HepG2 (cell line): Measurements from ENCODE around the gene KRT77. TPM values are rescaled to one million over a fixed set of nuclear protein-coding genes. Genes with fewer than 3 reads are reported as not detected.

Source experiments
- ATAC-seq: fragments of 200-7000 bp; cut with Tn5 transposase; 3 replicates; pipeline ENCODE4 v1.9.1; 2020; ENCODE audit warnings: mild to moderate bottlenecking, moderate library complexity
- BruUV-seq: library from RNA; stranded (reverse); fragments of 400-500 nt; replicated peaks from 2 replicates; lab custom pipeline; 2021; lab: Mats Ljungman, UMichigan
- CTCF ChIA-PET: fragments of 300-600 bp; formaldehyde crosslinking; extraction: SDS; loops from one replicate; lab custom pipeline; 2021; ENCODE audit warnings: low total read pairs, inconsistent platforms, low intra/inter-chr PET ratio; lab: Yijun Ruan, JAX
- POLR2A ChIA-PET: fragments of 350-600 bp; sonication (Branson Sonifier 250); formaldehyde crosslinking; loops from one replicate; lab custom pipeline; 2020; ENCODE audit warnings: antibody characterized with exemption, inconsistent platforms; lab: Yijun Ruan, JAX
- DNase-seq: peaks from one replicate; pipeline ENCODE4 v3.0.0-alpha.2; 2015; ENCODE audit warnings: low spot score
- FAIRE-seq: peaks from 3 replicates; lab custom pipeline; 2011; peaks lifted over from hg19 to GRCh38; lab: Jason Lieb, UNC
- H2AFZ ChIP-seq: one replicate; pipeline ENCODE4 v1.6.1; 2011; ENCODE audit warnings: low read length, inconsistent platforms
- H3K27ac ChIP-seq: fragments of 300-600 bp; 3 replicates; pipeline ENCODE4 v1.8.0; 2011; ENCODE audit warnings: mixed run types, mild to moderate bottlenecking, mixed read lengths, low read length, inconsistent platforms; ENCODE audit not compliant: insufficient read depth; ENCODE audit errors: extremely low read length
- H3K27me3 ChIP-seq, 2 experiments: fragments of 200-600 bp in 1 of 2; 2 replicates in 1 of 2; 3 replicates in 1 of 2; pipeline versions ENCODE4 v1.6.0 to v1.8.0; 2011; ENCODE audit warnings: low read length in 2 of 2, mild to moderate bottlenecking in 2 of 2, moderate library complexity in 2 of 2, inconsistent platforms in 1 of 2; ENCODE audit not compliant: insufficient read depth in 2 of 2, control insufficient read depth in 1 of 2
- H3K36me3 ChIP-seq, 2 experiments: fragments of 200-600 bp in 1 of 2; replicated peaks in 1 of 2; 2 replicates in 1 of 2; 3 replicates in 1 of 2; pipeline versions ENCODE4 v1.5.1 to v1.8.0; 2011; ENCODE audit warnings: low read length in 2 of 2, inconsistent platforms in 1 of 2; ENCODE audit not compliant: insufficient read depth in 2 of 2, control insufficient read depth in 1 of 2
- H3K4me1 ChIP-seq: 2 replicates; pipeline ENCODE4 v1.5.1; 2012; ENCODE audit warnings: low read length, inconsistent platforms; ENCODE audit not compliant: insufficient read depth
- H3K4me2 ChIP-seq: 2 replicates; pipeline ENCODE4 v1.6.0; 2011; ENCODE audit warnings: low read depth, low read length, inconsistent platforms
- H3K4me3 ChIP-seq, 3 experiments: fragments of 200-600 bp in 1 of 3; sonication (generic), shearing (Covaris generic) in 1 of 3; replicated peaks in 1 of 3; 2 replicates each; pipeline ENCODE4 v1.5.1; 2011 to 2016; ENCODE audit warnings: low read length in 3 of 3, inconsistent platforms in 2 of 3, low read depth in 2 of 3, mild to moderate bottlenecking in 2 of 3, control low read depth in 1 of 3, mixed read lengths in 1 of 3; ENCODE audit not compliant: insufficient read depth in 1 of 3
- H3K79me2 ChIP-seq: one replicate; pipeline ENCODE4 v1.6.1; 2011; ENCODE audit warnings: low read length, inconsistent platforms; ENCODE audit not compliant: insufficient read depth
- H3K9ac ChIP-seq: 2 replicates; pipeline ENCODE4 v1.6.0; 2011; ENCODE audit warnings: mild to moderate bottlenecking, low read depth, low read length, inconsistent platforms; ENCODE audit not compliant: insufficient read depth
- H3K9me3 ChIP-seq: 2 replicates; pipeline ENCODE4 v1.5.1; 2012; ENCODE audit warnings: mild to moderate bottlenecking, low read length
- H4K20me1 ChIP-seq: 2 replicates; pipeline ENCODE4 v1.6.0; 2011; ENCODE audit warnings: inconsistent platforms, mild to moderate bottlenecking, low read length, moderate library complexity; ENCODE audit not compliant: insufficient read depth
- GTF3A ChIP-seq: sonication (generic); formaldehyde crosslinking; conservative IDR thresholded peaks from 2 replicates; pipeline ENCODE4 v1.4.0; 2020; ENCODE audit warnings: mild to moderate bottlenecking, missing genetic modification reagents
- KMT2A ChIP-seq: sonication (generic); formaldehyde crosslinking; IDR thresholded peaks from 2 replicates; pipeline ENCODE4 v1.4.0; 2020; ENCODE audit warnings: missing genetic modification reagents
- NCOR1 ChIP-seq: fragments of 200-600 bp; sonication (generic); IDR thresholded peaks from 2 replicates; pipeline ENCODE4 v1.7.0; 2017; ENCODE audit warnings: antibody characterized with exemption, low read length, borderline replicate concordance
- POLR2AphosphoS5 ChIP-seq: IDR thresholded peaks from 2 replicates; pipeline ENCODE4 v1.6.1; 2012; ENCODE audit warnings: low read depth, low read length
- RXRA ChIP-seq: sonication (generic); formaldehyde crosslinking; IDR thresholded peaks from 2 replicates; pipeline ENCODE4 v1.5.1; 2020; ENCODE audit warnings: missing genetic modification reagents
- ZBTB34 ChIP-seq: sonication (generic); formaldehyde crosslinking; IDR thresholded peaks from 2 replicates; pipeline ENCODE4 v1.8.0; 2022; ENCODE audit warnings: mild to moderate bottlenecking, missing genetic modification reagents
- ZBTB42 ChIP-seq: sonication (generic); formaldehyde crosslinking; IDR thresholded peaks from 2 replicates; pipeline ENCODE4 v1.5.0; 2020; ENCODE audit warnings: mild to moderate bottlenecking, missing genetic modification reagents
- ZNF773 ChIP-seq: sonication (generic); formaldehyde crosslinking; IDR thresholded peaks from 2 replicates; pipeline ENCODE4 v1.4.0; 2020; ENCODE audit warnings: missing genetic modification reagents, borderline replicate concordance
- whole genome bisulfite sequencing: methylation state at CpG from one replicate; pipeline ENCODE4 v1.1.6; 2017; ENCODE audit warnings: low lambda C conversion rate; 5-methylcytosine and 5-hydroxymethylcytosine counted together
- in situ Hi-C: cut with HindIII; loops from 2 replicates; pipeline ENCODE4 v1.10.0; 2017; ENCODE audit warnings: low pct_unique_long_range_greater_than_20kb; ENCODE audit not compliant: extremely low pct_ligation_motif_present
- intact Hi-C: fragments of 100-400 bp; cut with micrococcal nuclease; formaldehyde crosslinking; loops from one replicate; pipeline ENCODE4 v1.10.0; 2022; ENCODE audit not compliant: unreplicated experiment
- polyA plus RNA-seq, 8 experiments: library from polyadenylated mRNA; depleted of rRNA in 3 of 8; stranded (reverse) in 7 of 8; unstranded in 1 of 8; fragments of >200 nt; fragmentation: Illumina TruSeq in 4 of 8; extraction: Trizol in 4 of 8; gene quantifications; 2 replicates each; pipeline versions ENCODE4 v1.2.1 to v1.2.3, GENCODE V29; 2011 to 2016; ENCODE audit warnings: low read depth in 4 of 8, missing spikeins in 1 of 8, mixed read lengths in 1 of 8; ENCODE audit not compliant: insufficient read depth in 1 of 8
- total RNA-seq, 5 experiments: library from RNA; depleted of rRNA; stranded (reverse); fragments of >200 nt; fragmentation: Illumina TruSeq; extraction: Trizol; gene quantifications; 2 replicates each; pipeline ENCODE4 v1.2.3, GENCODE V29; 2016; ENCODE audit warnings: low read depth in 1 of 5

The KRT77 gene
- total and polyA plus RNA-seq, 2 of the 13 experiments (the other 11 are each of a cell fraction or from before 2014, with no cell fraction given), result not detected

- in situ Hi-C loops, result no loop called here
- Histone ChIP-seq H3K4me2 (no peak within 1 kb of the TSS), H3K27ac (no peak within 1 kb of the TSS), H3K27me3 (peaks cover 2 to 29% of the 10 kb centered on the region in 2 experiments; a peak in 3 of 5 replicates), H4K20me1 (no peaks in the 10 kb centered on the region), H2AFZ (no peak within 1 kb of the TSS), H3K9me3 (no peaks in the 10 kb centered on the region), H3K4me3 (no peak within 1 kb of the TSS), H3K36me3 (no peaks in the 10 kb centered on the region), H3K9ac (no peak within 1 kb of the TSS), H3K79me2 (no peaks in the 10 kb centered on the region), H3K4me1 (no peaks in the 10 kb centered on the region)
- no peak for FAIRE-seq
- ChIA-PET POLR2A (no interaction called here), CTCF (no interaction called here)
- intact Hi-C loops, result no loop called here
- BruUV-seq, result no TSS peak
- 71% methylated on average over 16 of the region's 16 CpGs for WGBS
- no peak for DNase-seq
- TF ChIP-seq ZNF773 (no peak), NCOR1 (no peak), KMT2A (no peak), RXRA (no peak), POLR2AphosphoS5 (no peak), ZBTB34 (CRISPR knock-in tag) (no peak), ZBTB42 (CRISPR knock-in tag) (no peak), GTF3A (CRISPR knock-in tag) (no peak)
- ATAC-seq, result no peak
Observed at GRCh38 chr12:52651726-52652261, 51.5 kb downstream of the KRT77 start, which contains the start of gene KRT2. Gene KRT2, minus strand, starts transcription at chr12:52652211. Its CDS starts 69 bp downstream, at chr12:52652142.
